ENCODE data around the gene SAG.

Gene SAG

DNA sequence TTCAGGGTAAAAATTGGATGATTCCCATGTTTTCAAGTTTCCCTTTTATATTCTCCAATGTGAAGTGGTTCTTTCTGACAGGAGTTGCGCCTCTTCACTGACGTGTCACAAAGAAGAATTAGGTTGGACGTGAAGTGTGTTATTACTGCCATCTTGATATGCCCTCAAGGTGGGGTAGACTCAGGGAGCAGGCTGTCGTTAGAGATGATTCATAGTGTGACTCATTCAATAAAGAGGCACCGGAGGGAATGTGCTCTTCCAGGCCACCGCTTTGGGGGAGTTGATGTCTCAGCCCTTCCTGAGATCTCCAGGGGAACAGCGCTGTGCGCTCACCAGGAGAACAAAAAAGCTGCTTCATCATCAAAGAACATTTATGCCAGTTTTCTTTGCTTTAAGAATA, 43.1 kb downstream of the SAG start:
- DNase-seq (ENCODE audit: insufficient read length), result no peak
- TF ChIP-seq POLR2A (IDR thresholded peaks at IDR 0.05; ENCODE audit: low read depth, low read length) (no peak), TAF1 (IDR thresholded peaks at IDR 0.05; ENCODE audit: borderline replicate concordance, low read depth, low read length) (no peak), POLR2AphosphoS5 (IDR thresholded peaks at IDR 0.05; ENCODE audit: low read depth, low read length) (no peak)
- FAIRE-seq, result no peak

GRCh38 chr2:233351423-233351822, 43.8 kb downstream of the SAG start:
- DNase-seq (ENCODE audit: insufficient read length), result no peak
- TF ChIP-seq TAF1 (IDR thresholded peaks at IDR 0.05; ENCODE audit: borderline replicate concordance, low read depth, low read length) (no peak), POLR2AphosphoS5 (IDR thresholded peaks at IDR 0.05; ENCODE audit: low read depth, low read length) (no peak), POLR2A (IDR thresholded peaks at IDR 0.05; ENCODE audit: low read depth, low read length) (no peak)
- FAIRE-seq, result no peak

GRCh38 chr2:233352141-233352842, 44.7 kb downstream of the SAG start:
- TF ChIP-seq TAF1 (IDR thresholded peaks at IDR 0.05; ENCODE audit: borderline replicate concordance, low read depth, low read length), result no peak
- TF ChIP-seq POLR2A (IDR thresholded peaks at IDR 0.05; ENCODE audit: low read depth, low read length), result no peak
- TF ChIP-seq POLR2AphosphoS5 (IDR thresholded peaks at IDR 0.05; ENCODE audit: low read depth, low read length), result no peak
- DNase-seq (ENCODE audit: insufficient read length) (no peak), FAIRE-seq (no peak)

GRCh38 chr2:233353101-233353768, 45.6 kb downstream of the SAG start:
- DNase-seq (ENCODE audit: insufficient read length), result peak; percentile 37
- TF ChIP-seq TAF1 (IDR thresholded peaks at IDR 0.05; ENCODE audit: borderline replicate concordance, low read depth, low read length) (no peak), POLR2A (IDR thresholded peaks at IDR 0.05; ENCODE audit: low read depth, low read length) (no peak), POLR2AphosphoS5 (IDR thresholded peaks at IDR 0.05; ENCODE audit: low read depth, low read length) (no peak)
- FAIRE-seq, result no peak

GRCh38 chr2:233353769-233354499, 46.3 kb downstream of the SAG start, which contains the start of gene DGKD:
Gene DGKD, plus strand, starts transcription at chr2:233354494. Its CDS starts 25 bp downstream, at chr2:233354519.
- FAIRE-seq (peak; percentile 71), DNase-seq (ENCODE audit: insufficient read length) (peak; percentile 85)
- TF ChIP-seq TAF1 (IDR thresholded peaks at IDR 0.05; ENCODE audit: borderline replicate concordance, low read depth, low read length) (no peak), POLR2AphosphoS5 (IDR thresholded peaks at IDR 0.05; ENCODE audit: low read depth, low read length) (peak; percentile 53; the same call in 1 of the 2 replicates), POLR2A (IDR thresholded peaks at IDR 0.05; ENCODE audit: low read depth, low read length) (peak; percentile 82)

DNA sequence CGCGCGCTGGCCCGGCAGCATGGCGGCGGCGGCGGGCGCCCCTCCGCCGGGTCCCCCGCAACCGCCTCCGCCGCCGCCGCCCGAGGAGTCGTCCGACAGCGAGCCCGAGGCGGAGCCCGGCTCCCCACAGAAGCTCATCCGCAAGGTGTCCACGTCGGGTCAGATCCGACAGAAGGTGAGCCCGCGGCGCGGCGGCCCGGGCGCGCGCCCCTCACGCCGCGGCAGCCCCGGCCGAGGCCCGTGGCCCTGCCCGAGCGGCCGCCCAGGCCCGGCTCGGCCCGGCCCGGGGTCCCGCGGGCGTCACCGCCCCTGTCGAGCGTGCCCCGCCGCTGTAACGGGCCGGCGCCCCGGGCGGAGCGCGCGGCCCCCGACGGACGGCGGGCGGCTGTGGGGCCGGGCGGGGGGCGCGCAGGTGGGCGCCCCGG, 46.9 kb downstream of the SAG start:
- TF ChIP-seq TAF1 (IDR thresholded peaks at IDR 0.05; ENCODE audit: borderline replicate concordance, low read depth, low read length) (peak; percentile 40; the same call in 1 of the 2 replicates), POLR2AphosphoS5 (IDR thresholded peaks at IDR 0.05; ENCODE audit: low read depth, low read length) (no peak), POLR2A (IDR thresholded peaks at IDR 0.05; ENCODE audit: low read depth, low read length) (peak; percentile 60)
- FAIRE-seq, result no peak
- DNase-seq (ENCODE audit: insufficient read length), result no peak

- peak; percentile 61 for FAIRE-seq
- DNase-seq (ENCODE audit: insufficient read length), result no peak
- TF ChIP-seq TAF1 (IDR thresholded peaks at IDR 0.05; ENCODE audit: borderline replicate concordance, low read depth, low read length), result no peak
- no peak for TF ChIP-seq POLR2A (IDR thresholded peaks at IDR 0.05; ENCODE audit: low read depth, low read length)
- TF ChIP-seq POLR2AphosphoS5 (IDR thresholded peaks at IDR 0.05; ENCODE audit: low read depth, low read length), result no peak
These were observed 47.5 kb downstream of the SAG start for GRCh38 chr2:233354971-233355574.

DNA sequence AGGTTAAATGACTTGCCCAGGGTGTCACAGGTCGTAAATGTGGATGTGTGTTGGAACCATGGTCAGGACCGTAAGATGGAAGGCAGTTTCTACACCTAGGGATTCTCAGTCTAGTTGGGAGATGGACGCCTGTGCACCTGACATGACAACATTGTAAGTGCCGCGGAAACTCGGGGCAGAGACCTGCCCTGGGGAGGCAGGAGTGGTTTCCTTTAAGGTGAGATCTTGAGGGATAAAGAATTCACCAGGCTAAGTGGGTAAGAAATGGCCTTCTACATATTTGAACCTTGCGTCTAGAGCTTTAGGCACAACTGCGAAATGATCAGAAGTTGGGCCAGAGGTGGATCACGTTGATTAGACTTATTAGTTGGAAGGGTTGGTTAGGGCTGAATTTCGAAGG, 48.3 kb downstream of the SAG start:
- no peak for TF ChIP-seq POLR2A (IDR thresholded peaks at IDR 0.05; ENCODE audit: low read depth, low read length)
- no peak for TF ChIP-seq POLR2AphosphoS5 (IDR thresholded peaks at IDR 0.05; ENCODE audit: low read depth, low read length)
- TF ChIP-seq TAF1 (IDR thresholded peaks at IDR 0.05; ENCODE audit: borderline replicate concordance, low read depth, low read length), result no peak

DNA sequence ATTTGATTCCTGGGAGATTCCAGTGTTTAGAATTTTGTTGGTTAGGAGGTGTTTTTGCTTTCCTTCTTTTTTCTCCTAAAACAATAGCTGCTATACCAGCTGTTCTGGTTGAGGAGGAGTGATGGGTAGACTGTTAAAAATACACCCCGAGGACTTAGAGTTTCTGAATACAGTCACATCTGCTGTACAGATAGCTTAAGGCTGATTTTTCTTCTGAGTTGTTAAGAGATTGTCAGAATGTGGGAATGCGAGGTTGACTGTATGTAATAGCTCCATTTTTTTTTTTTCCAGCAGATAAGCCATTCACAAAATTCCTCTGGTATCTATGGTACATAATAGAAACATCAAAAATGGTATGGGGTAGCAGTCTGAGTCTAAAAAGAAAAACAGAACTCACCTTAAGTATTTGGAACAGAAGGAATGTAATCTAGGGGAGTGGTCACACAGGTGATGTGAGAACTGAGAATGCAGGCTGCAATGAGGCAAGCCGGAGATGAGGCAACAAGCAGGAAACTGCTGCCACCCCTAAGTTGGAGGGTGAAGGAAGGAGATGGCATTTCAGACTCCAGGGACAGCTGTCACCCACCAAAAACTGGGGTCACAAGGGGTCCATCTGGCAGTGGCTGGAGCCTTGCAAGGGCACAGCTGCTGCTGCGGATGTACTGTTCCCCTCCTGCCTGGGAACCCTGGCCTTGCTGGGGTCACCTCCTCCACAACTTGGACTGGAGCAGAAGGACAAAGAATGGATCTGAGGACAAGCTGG, 49.1 kb downstream of the SAG start:
- DNase-seq (ENCODE audit: insufficient read length) (no peak), FAIRE-seq (peak; percentile 81)
- no peak for TF ChIP-seq TAF1 (IDR thresholded peaks at IDR 0.05; ENCODE audit: borderline replicate concordance, low read depth, low read length)
- no peak for TF ChIP-seq POLR2AphosphoS5 (IDR thresholded peaks at IDR 0.05; ENCODE audit: low read depth, low read length)
- no peak for TF ChIP-seq POLR2A (IDR thresholded peaks at IDR 0.05; ENCODE audit: low read depth, low read length)

More for the DNA sequence above, 48.3 kb downstream of the SAG start:
- no peak for DNase-seq (ENCODE audit: insufficient read length)
- FAIRE-seq, result peak; percentile 78

DNA sequence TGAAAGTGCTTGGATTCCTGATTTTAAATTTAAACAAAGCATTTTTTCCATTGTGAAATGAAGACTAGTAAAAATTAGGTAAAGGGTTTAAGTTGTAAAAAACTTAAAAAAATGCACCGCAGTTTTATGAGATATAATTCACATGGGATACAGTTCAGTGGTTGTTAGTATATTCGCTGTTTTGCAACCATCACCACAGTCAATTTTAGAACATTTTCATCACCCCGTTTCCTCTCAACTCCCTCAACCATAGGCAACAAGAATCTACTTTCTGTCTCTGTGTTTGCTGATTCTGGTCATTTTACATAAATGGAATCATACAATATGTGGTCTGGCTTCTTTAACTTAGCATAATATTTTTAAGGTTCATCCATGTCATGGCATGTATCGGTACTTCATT, 50.7 kb downstream of the SAG start:
- TF ChIP-seq POLR2AphosphoS5 (IDR thresholded peaks at IDR 0.05; ENCODE audit: low read depth, low read length) (no peak), POLR2A (IDR thresholded peaks at IDR 0.05; ENCODE audit: low read depth, low read length) (no peak), TAF1 (IDR thresholded peaks at IDR 0.05; ENCODE audit: borderline replicate concordance, low read depth, low read length) (no peak)
- FAIRE-seq (peak; percentile 84), DNase-seq (ENCODE audit: insufficient read length) (no peak)
